HG02678 (cell line): Measurements from ENCODE around the gene MOSPD3.

Experiments used
- ATAC-seq: cut with Tn5 transposase; IDR thresholded peaks from one replicate; pipeline ENCODE4 v1.9.1; 2021; ENCODE audit warnings: mild to moderate bottlenecking, moderate library complexity; ENCODE audit not compliant: unreplicated experiment

MOSPD3 gene

GRCh38 chr7:100621554-100621953, 9.2 kb downstream of the MOSPD3 start:
- no peak for ATAC-seq

DNA sequence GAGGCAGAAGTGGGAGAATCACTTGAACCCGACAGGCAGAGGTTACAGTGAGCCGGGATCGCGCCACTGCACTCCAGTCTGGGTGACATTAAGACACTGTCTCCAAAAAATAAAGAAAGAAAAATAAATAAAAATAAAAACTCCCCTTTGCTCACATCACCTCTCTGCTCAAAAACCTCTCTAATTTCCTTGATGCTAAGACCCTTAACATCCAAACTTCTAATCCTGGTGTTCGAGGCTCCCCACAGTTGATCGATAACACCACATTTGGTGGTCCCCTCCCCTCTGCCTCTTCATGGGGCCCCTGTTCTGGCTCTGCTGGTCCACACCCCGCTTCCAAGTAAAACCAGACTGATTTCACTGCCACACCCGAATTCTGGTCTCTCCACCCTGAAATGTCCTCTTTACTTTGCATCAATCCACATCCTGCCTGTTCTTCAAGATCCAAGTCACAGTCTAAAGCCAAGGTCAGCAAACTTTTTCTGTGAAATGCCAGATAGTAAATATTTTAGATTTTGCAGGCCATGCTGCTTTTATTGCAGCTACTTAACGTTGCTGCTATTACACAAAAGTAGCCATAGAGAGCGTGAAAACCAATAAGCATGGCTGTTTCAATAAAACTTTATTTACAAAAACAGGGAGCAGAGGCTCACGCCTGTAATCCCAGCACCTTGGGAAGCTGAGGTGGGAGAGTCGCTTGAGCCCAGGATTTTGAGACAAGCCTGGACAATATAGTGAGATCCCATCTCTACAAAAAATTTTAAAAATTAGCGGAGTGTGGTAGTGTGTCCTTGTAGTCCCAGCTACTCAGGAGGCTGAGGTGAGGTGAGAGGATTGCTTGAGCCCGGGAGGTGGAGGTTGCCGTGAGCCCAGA, 11.8 kb downstream of the MOSPD3 start:
- ATAC-seq, result no peak

DNA sequence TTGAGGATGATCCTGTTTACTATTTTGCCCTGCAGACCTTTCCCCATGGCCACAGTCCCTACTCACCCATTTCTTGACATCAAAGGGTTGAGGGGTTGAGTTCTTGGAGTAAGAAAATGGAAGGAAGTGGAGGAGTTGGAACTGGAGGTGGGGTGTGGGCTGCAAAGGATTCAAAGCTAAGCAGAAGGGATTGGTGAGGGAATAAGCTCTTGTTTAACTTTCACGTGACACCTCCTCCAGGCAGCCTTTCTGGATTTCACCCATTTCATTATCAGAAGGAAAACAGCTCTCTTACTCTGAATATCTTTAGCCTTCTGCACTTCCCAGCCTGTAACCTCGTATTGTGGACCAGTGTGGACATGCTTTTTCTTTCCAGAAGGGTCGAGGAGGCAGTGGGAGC, 13.7 kb downstream of the MOSPD3 start:
- ATAC-seq, result no peak

- peak; percentile 93 for ATAC-seq
Measured at GRCh38 chr7:100626530-100627237, 14.3 kb downstream of the MOSPD3 start.

DNA sequence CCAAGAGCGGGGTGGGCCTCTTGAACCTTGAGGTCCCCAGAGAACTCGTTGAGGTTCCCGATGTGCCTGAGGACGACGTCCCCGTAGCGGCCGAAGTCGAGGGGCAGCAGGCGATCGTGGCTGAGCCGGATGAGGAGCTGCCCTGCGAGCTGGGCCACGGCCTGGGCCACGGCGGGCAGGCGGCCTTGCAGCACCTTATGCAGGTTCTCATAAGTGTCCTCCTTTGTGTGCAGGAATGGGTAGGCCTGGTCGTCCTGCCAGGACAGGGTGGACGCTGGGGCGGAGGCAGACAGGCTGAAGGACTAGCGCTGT, 14.9 kb downstream of the MOSPD3 start:
- ATAC-seq, result no peak

DNA sequence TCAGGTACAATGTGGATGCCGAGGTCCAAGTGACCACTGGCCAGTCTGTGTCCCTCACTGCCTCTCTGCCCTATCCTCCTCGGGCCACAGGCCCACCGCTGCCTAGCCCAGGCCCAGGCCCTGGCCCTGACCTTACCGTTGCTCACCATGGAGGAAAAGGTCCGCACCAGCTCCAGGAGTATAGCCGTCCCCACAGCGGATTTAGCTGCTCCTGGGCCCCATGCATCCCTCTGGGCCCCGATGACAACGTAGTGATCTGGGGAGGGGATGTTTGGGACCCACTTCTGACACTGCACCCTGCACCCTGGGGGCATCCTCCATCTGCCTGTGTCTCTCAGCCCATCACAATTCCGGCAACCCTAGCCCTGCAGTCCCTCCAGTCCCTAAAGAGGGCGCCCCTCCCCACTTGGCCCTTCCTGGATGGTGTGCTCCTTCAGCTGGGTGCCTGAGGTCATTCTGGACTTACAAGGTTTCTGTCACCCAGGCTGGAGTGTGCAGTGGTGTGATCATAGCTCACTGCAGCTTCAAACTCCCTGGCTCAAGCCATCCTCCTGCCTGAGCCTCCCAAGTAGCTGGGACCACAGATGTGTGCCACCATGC, 16.9 kb downstream of the MOSPD3 start:
- no peak for ATAC-seq

DNA sequence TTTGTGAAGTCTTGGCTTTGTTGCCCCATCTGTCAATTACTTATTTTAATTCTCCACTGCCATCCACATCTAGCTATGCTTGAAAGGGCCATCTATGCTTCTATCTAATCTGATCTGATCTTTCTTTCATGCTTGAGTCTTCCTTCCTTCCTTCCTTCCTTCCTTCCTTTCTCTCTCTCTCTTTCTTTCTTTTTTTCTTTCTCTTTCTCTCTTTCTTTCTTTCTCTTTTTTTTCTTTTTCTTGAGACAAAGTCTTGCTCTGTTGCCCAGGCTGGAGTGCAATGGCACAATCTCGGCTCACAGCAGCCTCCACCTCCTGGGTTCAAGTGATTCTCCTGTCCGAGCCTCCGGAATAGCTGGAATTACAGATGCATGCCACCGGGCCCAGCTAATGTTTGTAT, 17.7 kb downstream of the MOSPD3 start:
- ATAC-seq, result no peak

GRCh38 chr7:100632951-100633717, 20.8 kb downstream of the MOSPD3 start:
- ATAC-seq, result peak; percentile 57

GRCh38 chr7:100639995-100640516, 27.7 kb downstream of the MOSPD3 start:
- ATAC-seq, result no peak

- ATAC-seq, result no peak
Measured at GRCh38 chr7:100640517-100641440, 28.4 kb downstream of the MOSPD3 start.

GRCh38 chr7:100641463-100641859, 29.1 kb downstream of the MOSPD3 start, which contains the start of gene TFR2:
Gene TFR2, minus strand, starts transcription at chr7:100641552. Its CDS starts 43 bp downstream, at chr7:100641509.
- no peak for ATAC-seq

- ATAC-seq, result no peak
Measured at GRCh38 chr7:100641860-100642533, 29.7 kb downstream of the MOSPD3 start.

- no peak for ATAC-seq
Measured at GRCh38 chr7:100642534-100642907, 30.2 kb downstream of the MOSPD3 start.

DNA sequence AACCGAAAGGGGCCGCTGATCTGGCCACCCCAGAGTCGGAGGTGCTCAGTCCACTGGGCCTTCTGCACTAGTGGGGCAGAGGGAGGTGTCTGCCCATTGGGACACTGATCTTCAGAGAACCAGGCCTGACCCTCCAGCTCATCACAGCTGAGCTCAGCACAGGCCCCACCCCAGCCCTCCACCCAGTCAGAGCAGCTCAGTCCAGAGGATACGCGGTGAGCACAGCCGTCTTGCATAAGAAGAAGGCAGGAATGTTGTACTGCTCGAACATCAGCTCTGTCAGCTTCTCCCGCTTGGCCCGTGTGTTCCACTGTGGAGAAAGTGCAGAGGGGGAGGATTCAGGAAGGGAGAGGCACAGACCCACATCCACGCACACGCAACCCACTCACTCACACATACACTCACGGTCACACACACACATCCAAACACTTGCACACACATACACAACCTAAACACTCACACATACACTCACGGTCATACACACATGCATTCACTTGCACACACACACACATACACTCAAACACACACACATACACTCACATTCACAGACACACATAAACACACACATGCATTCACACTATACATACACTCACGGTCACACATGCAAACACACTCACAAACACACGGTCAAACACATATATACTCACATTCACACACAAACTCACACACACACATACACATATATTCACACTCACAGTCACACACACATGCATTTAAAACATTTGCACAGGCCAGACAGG, 37.7 kb downstream of the MOSPD3 start:
- no peak for ATAC-seq

DNA sequence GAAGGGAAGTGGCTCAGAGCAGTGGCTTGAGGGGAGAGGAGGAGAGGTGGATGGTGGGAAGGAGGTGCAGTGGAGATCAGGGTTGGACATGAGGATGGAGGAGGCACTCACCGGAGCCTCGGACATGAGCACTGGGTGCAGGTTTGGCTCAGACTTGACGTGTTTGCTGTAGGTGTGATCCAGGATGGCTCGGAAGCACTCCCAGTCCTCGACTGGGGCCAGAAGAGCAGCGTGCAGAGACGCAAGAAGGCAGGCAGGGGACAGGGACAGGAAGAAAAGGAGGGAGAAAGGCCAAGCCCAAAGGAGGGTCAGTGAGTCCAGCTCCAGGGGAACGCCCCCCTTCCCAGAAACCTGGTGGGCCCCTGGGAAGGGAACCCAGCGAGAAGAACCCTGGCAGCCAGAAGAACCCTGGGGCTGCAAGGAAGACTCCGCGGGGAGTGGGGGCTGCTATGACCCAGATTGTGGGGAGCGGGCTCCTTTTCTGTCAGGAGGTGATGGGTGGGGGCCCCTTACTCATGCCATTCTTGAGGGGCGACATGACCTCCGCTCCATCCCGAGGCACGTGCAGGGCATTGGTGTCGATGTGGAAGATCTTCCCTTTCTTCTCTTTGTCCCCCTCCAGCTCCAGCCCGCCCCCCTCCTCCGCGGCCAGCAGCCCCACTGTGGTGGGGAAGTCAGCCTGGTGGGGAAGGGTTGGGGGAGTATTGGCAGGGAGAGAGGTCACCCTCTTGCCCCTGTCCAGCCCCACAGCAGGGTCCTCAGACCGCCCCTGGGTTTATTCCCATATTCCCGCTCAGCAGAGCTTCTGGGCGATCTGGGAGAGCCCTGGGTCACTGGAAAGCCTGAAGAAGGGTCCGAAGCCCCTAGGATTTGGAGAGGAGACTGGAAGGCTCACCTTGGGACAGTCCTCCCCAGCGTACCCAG, 42.8 kb downstream of the MOSPD3 start:
- ATAC-seq, result no peak

- no peak for ATAC-seq
Measured at GRCh38 chr7:100655908-100656674, 43.8 kb downstream of the MOSPD3 start, which contains the start of gene ACTL6B. Gene ACTL6B, minus strand, starts transcription at chr7:100656448. Its CDS starts 94 bp downstream, at chr7:100656354.
